K562 (cell line): ENCODE measurements around the gene KLRB1. TPM values are rescaled to one million over a fixed set of nuclear protein-coding genes. Genes with fewer than 3 reads are reported as not detected.

Experiments
- CCAR2 ChIP-seq: fragments of 200-400 bp; formaldehyde crosslinking; IDR thresholded peaks from 2 replicates; pipeline ENCODE4 v1.6.1; 2017; ENCODE audit warnings: mild to moderate bottlenecking, low read depth, low read length
- COPS2 ChIP-seq: fragments of 450-650 bp; conservative IDR thresholded peaks from 2 replicates; pipeline ENCODE4 v1.6.1; 2016; ENCODE audit warnings: mild to moderate bottlenecking, moderate library complexity
- HNRNPL ChIP-seq: fragments of 200-400 bp; formaldehyde crosslinking; IDR thresholded peaks from 2 replicates; pipeline ENCODE4 v1.6.1; 2017; ENCODE audit warnings: low read depth, mild to moderate bottlenecking, low read length
- MAZ ChIP-seq, 2 experiments: fragments of 450-650 bp in 1 of 2; sonication (generic) in 1 of 2; formaldehyde crosslinking; IDR thresholded peaks in 1 of 2; conservative IDR thresholded peaks in 1 of 2; 2 replicates each; pipeline versions ENCODE4 v1.4.0 to v1.5.0; 2020; ENCODE audit warnings: mild to moderate bottlenecking in 1 of 2, missing genetic modification reagents in 1 of 2
- MEIS2 ChIP-seq: fragments of 450-650 bp; IDR thresholded peaks from 2 replicates; pipeline ENCODE4 v1.6.1; 2014; ENCODE audit warnings: mild to moderate bottlenecking; ENCODE audit not compliant: partially characterized antibody
- MTA3 ChIP-seq: fragments of 450-650 bp; formaldehyde crosslinking; IDR thresholded peaks from 2 replicates; pipeline ENCODE4 v1.6.1; 2017; ENCODE audit warnings: mild to moderate bottlenecking, borderline replicate concordance
- PRMT5 ChIP-seq: sonication (generic); formaldehyde crosslinking; IDR thresholded peaks from 2 replicates; pipeline ENCODE4 v1.5.0; 2020; ENCODE audit warnings: missing genetic modification reagents
- PRPF4 ChIP-seq: fragments of 200-400 bp; formaldehyde crosslinking; IDR thresholded peaks from one replicate; pipeline ENCODE4 v1.6.1; 2017; ENCODE audit warnings: low read length, low read depth, mild to moderate bottlenecking; ENCODE audit not compliant: insufficient read depth, poor library complexity, severe bottlenecking
- RBM15 ChIP-seq: fragments of 200-400 bp; formaldehyde crosslinking; IDR thresholded peaks from 2 replicates; pipeline ENCODE4 v1.6.1; 2018; ENCODE audit warnings: mild to moderate bottlenecking, low read length, moderate library complexity; ENCODE audit not compliant: insufficient read depth
- SP1 ChIP-seq: sonication (generic); formaldehyde crosslinking; IDR thresholded peaks from 2 replicates; pipeline ENCODE4 v1.8.1; 2022; ENCODE audit warnings: mild to moderate bottlenecking, missing genetic modification reagents
- ZC3H11A ChIP-seq: IDR thresholded peaks from 2 replicates; pipeline ENCODE4 v1.6.1; 2012; ENCODE audit warnings: low read depth, low read length, improper control_type of control experiment
- ZNF589 ChIP-seq: fragments of 200-800 bp; sonication (Bioruptor generic); IDR thresholded peaks from 2 replicates; pipeline ENCODE4 v1.6.1; 2016; ENCODE audit warnings: low read depth, missing genetic modification characterization, missing compliant biosample characterization
- ZNF76 ChIP-seq: fragments of 250-450 bp; sonication (Bioruptor Pico); IDR thresholded peaks from 2 replicates; pipeline ENCODE4 v1.4.0; 2020; ENCODE audit warnings: mild to moderate bottlenecking, moderate library complexity, borderline replicate concordance
- ZNF830 ChIP-seq: fragments of 250-450 bp; sonication (Bioruptor Pico); IDR thresholded peaks from 2 replicates; pipeline ENCODE4 v1.5.0; 2021; ENCODE audit warnings: mild to moderate bottlenecking
- polyA plus RNA-seq, 8 experiments: library from polyadenylated mRNA; depleted of rRNA in 4 of 8; stranded (reverse) in 5 of 8; unstranded in 3 of 8; fragments of >200 nt; fragmentation: Nextera tagmentation in 2 of 8; fragmentation: Illumina TruSeq in 1 of 8; extraction: Ambion mirVana in 2 of 8; extraction: Trizol in 1 of 8; gene quantifications; 2 replicates each; pipeline versions ENCODE4 v1.2.1 to v1.2.3, GENCODE V29; 2011 to 2014; ENCODE audit warnings: inconsistent platforms in 1 of 8, missing spikeins in 1 of 8
- total RNA-seq, 7 experiments: library from RNA; depleted of rRNA in 6 of 7; stranded (reverse); fragments of >200 nt in 6 of 7; fragmentation: Illumina TruSeq in 2 of 7; extraction: Trizol in 2 of 7; gene quantifications; 2 replicates each; pipeline versions ENCODE4 v1.2.1 to v1.2.3, GENCODE V29; 2011 to 2021; ENCODE audit warnings: low replicate concordance in 1 of 7
- TF ChIP-seq, protein P1 (sequence below): fragments of 250-450 bp; sonication (Bioruptor Pico); IDR thresholded peaks from 2 replicates; pipeline ENCODE4 v1.5.0; 2020; ENCODE audit warnings: mild to moderate bottlenecking, borderline replicate concordance
- TF ChIP-seq, protein P2 (sequence below), 2 experiments: fragments of 450-650 bp; formaldehyde crosslinking in 1 of 2; IDR thresholded peaks; 2 replicates each; pipeline versions ENCODE4 v1.4.0 to v1.6.1; 2014 to 2020; ENCODE audit warnings: mild to moderate bottlenecking in 2 of 2, borderline replicate concordance in 1 of 2, low read depth in 1 of 2

KLRB1 gene
- total and polyA plus RNA-seq, 9 of the 15 experiments (the other 6 are each of a cell fraction or from before 2014, with no cell fraction given), result not detected

DNA sequence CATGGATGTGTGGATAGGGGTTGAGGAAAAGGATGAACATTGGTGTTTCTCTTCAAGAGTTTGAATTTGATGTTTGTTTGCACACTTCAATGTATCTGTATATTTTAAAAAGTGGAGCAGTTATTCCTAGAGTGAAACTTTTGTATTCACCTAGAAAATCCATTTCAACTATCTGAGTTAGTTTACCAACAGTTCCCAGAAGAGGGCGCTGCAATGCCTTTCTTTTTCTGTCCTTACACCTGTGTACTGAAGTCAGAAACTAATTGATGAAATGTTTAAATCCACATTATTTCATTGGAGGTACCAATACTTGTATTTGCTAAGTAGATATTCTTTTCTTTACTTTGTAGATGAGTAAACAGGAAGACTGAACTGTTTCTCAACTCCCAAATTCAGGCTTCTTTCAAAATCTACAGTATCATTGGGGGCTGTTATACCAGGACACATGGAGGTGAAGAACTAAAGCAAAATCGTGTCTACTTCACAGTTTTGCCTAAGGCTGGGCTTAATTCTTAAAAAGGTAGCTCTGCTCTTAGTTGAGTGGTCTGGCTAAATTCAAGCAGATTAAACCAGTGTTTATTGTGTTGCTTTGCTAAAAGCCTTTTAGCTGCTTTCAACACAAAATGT lies 26.6 kb upstream of the KLRB1 start (continued):
- no peak for TF ChIP-seq COPS2
- no peak for TF ChIP-seq PRMT5 (CRISPR knock-in tag)
- TF ChIP-seq, protein P1, sequence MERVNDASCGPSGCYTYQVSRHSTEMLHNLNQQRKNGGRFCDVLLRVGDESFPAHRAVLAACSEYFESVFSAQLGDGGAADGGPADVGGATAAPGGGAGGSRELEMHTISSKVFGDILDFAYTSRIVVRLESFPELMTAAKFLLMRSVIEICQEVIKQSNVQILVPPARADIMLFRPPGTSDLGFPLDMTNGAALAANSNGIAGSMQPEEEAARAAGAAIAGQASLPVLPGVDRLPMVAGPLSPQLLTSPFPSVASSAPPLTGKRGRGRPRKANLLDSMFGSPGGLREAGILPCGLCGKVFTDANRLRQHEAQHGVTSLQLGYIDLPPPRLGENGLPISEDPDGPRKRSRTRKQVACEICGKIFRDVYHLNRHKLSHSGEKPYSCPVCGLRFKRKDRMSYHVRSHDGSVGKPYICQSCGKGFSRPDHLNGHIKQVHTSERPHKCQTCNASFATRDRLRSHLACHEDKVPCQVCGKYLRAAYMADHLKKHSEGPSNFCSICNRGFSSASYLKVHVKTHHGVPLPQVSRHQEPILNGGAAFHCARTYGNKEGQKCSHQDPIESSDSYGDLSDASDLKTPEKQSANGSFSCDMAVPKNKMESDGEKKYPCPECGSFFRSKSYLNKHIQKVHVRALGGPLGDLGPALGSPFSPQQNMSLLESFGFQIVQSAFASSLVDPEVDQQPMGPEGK (CRISPR knock-in tag), result no peak
- no peak for TF ChIP-seq PRPF4
- no peak for TF ChIP-seq MTA3
- TF ChIP-seq SP1 (CRISPR knock-in tag), result no peak
- TF ChIP-seq ZC3H11A, result no peak
- TF ChIP-seq MAZ (CRISPR knock-in tag; conservative IDR thresholded peaks at IDR 0.05 in 1 of 2, IDR thresholded peaks at IDR 0.05 in 1 of 2), result 0 out of 4 replicates have a peak, but pooled peaks of 1 of the 2 experiments have one; percentile 14
- TF ChIP-seq RBM15, result no peak
- TF ChIP-seq, protein P2, sequence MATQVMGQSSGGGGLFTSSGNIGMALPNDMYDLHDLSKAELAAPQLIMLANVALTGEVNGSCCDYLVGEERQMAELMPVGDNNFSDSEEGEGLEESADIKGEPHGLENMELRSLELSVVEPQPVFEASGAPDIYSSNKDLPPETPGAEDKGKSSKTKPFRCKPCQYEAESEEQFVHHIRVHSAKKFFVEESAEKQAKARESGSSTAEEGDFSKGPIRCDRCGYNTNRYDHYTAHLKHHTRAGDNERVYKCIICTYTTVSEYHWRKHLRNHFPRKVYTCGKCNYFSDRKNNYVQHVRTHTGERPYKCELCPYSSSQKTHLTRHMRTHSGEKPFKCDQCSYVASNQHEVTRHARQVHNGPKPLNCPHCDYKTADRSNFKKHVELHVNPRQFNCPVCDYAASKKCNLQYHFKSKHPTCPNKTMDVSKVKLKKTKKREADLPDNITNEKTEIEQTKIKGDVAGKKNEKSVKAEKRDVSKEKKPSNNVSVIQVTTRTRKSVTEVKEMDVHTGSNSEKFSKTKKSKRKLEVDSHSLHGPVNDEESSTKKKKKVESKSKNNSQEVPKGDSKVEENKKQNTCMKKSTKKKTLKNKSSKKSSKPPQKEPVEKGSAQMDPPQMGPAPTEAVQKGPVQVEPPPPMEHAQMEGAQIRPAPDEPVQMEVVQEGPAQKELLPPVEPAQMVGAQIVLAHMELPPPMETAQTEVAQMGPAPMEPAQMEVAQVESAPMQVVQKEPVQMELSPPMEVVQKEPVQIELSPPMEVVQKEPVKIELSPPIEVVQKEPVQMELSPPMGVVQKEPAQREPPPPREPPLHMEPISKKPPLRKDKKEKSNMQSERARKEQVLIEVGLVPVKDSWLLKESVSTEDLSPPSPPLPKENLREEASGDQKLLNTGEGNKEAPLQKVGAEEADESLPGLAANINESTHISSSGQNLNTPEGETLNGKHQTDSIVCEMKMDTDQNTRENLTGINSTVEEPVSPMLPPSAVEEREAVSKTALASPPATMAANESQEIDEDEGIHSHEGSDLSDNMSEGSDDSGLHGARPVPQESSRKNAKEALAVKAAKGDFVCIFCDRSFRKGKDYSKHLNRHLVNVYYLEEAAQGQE (IDR thresholded peaks at IDR 0.05; ENCODE audit: borderline replicate concordance), result peak; percentile 67; the same call in 1 of the 2 replicates
- TF ChIP-seq, protein P2 (CRISPR knock-in tag; IDR thresholded peaks at IDR 0.05; ENCODE audit: low read depth), result no peak
- TF ChIP-seq ZNF76 (CRISPR knock-in tag), result no peak
- no peak for TF ChIP-seq ZNF830
- TF ChIP-seq ZNF589 (CRISPR knock-in tag), result no peak
- TF ChIP-seq MEIS2, result no peak
- TF ChIP-seq CCAR2, result no peak
- no peak for TF ChIP-seq HNRNPL
